A549 treated with RU486 at 1 μM for 4 hours (cell line): Measurements from ENCODE around the gene RABL3. TPM values are rescaled to one million over a fixed set of nuclear protein-coding genes. Genes with fewer than 3 reads are reported as not detected.

ENCODE experiments used
- total RNA-seq: library from RNA; stranded (reverse); fragments of 200-300 nt; extraction: Qiagen RNA extraction; gene quantifications from 5 replicates; pipeline ENCODE4 v1.2.3, GENCODE V29; 2022; ENCODE audit warnings: low read depth

The RABL3 gene
- total RNA-seq: 14.4 to 21.6 TPM (median 17.3 TPM) in 5 replicates

GRCh38 chr3:120742198-120742848 lies at the start of gene RABL3, which contains the start of gene GTF2E1:
Gene RABL3, minus strand, starts transcription at chr3:120742516. Its CDS starts 9 bp downstream, at chr3:120742507.
Gene GTF2E1, plus strand, starts transcription at chr3:120742744. Its CDS starts 7,809 bp downstream, at chr3:120750553.

GRCh38 chr3:120682095-120682681 lies 60.1 kb downstream of the RABL3 start, which contains the start of gene HGD:
Gene HGD, minus strand, starts transcription at chr3:120682239. Its CDS starts 128 bp downstream, at chr3:120682111.

Other genes starting within 250 kb of the RABL3 start
- gene NDUFB4, start 146.2 kb downstream of the RABL3 start, total RNA-seq: 210 to 300 TPM (median 224 TPM) in 5 replicates
- gene HGD, start 60.3 kb downstream of the RABL3 start, total RNA-seq: 15.0 to 18.9 TPM (median 15.9 TPM) in 5 replicates
- gene GTF2E1, start 228 bp upstream of the RABL3 start, total RNA-seq: 10.6 to 21.2 TPM (median 12.1 TPM) in 5 replicates
- gene STXBP5L, start 165.7 kb upstream of the RABL3 start, total RNA-seq: not detected in 5 replicates